Calu3 (cell line): ENCODE data around the gene PCYT2. TPM values are rescaled to one million over a fixed set of nuclear protein-coding genes. Genes with fewer than 3 reads are reported as not detected.

ENCODE experiments used
- BruUV-seq: library from RNA; stranded (reverse); fragments of 400-500 nt; replicated peaks from 2 replicates; lab custom pipeline; 2021; lab: Mats Ljungman, UMichigan
- CTCF ChIA-PET: fragments of 300-600 bp; sonication (Branson Sonifier 250); formaldehyde crosslinking; loops from one replicate; lab custom pipeline; 2022; ENCODE audit warnings: antibody characterized with exemption; lab: Charles Lee
- DNase-seq: peaks from one replicate; pipeline ENCODE4 v3.0.0; 2022
- H3K27ac Mint-ChIP-seq: one replicate; pipeline ENCODE4 v1.8.0; 2022; ENCODE audit warnings: mixed read lengths; ENCODE audit not compliant: unreplicated experiment
- H3K27me3 Mint-ChIP-seq: one replicate; pipeline ENCODE4 v1.8.0; 2022; ENCODE audit warnings: mixed read lengths; ENCODE audit not compliant: unreplicated experiment
- H3K36me3 Mint-ChIP-seq: one replicate; pipeline ENCODE4 v1.8.0; 2022; ENCODE audit warnings: mild to moderate bottlenecking, moderate library complexity, mixed read lengths; ENCODE audit not compliant: insufficient read depth, unreplicated experiment
- H3K4me1 Mint-ChIP-seq: one replicate; pipeline ENCODE4 v1.8.0; 2022; ENCODE audit warnings: mild to moderate bottlenecking, low read depth, mixed read lengths; ENCODE audit not compliant: unreplicated experiment
- H3K4me3 Mint-ChIP-seq: one replicate; pipeline ENCODE4 v1.8.0; 2022; ENCODE audit warnings: mild to moderate bottlenecking, low read depth, moderate library complexity, mixed read lengths; ENCODE audit not compliant: unreplicated experiment
- H3K9me3 Mint-ChIP-seq: one replicate; pipeline ENCODE4 v1.8.0; 2022; ENCODE audit warnings: low read depth, mixed read lengths; ENCODE audit not compliant: unreplicated experiment
- CTCF ChIP-seq: fragments of 200-600 bp; IDR thresholded peaks from one replicate; pipeline ENCODE4 v1.8.0; 2022; ENCODE audit warnings: antibody characterized with exemption; ENCODE audit not compliant: unreplicated experiment
- intact Hi-C: fragments of 100-400 bp; cut with micrococcal nuclease; formaldehyde crosslinking; loops from one replicate; pipeline ENCODE4 v1.10.0; 2022; ENCODE audit not compliant: unreplicated experiment
- total RNA-seq: library from RNA; stranded (reverse); gene quantifications from 2 replicates; pipeline ENCODE4 v1.2.3, GENCODE V29; 2022

PCYT2 gene
- total RNA-seq, 1 experiment from 2014 or later, result 58.4 TPM

GRCh38 chr17:81923302-81924260 lies 12.4 kb upstream of the PCYT2 start:
- CTCF ChIA-PET, result interaction anchor here (1.1 kb wide), 1 partner anchor 114 kb away, joined by 3 read pairs; the partner anchor contains the start of gene DCXR
- BruUV-seq, result no TSS peak
- peaks cover 39% of the 10 kb centered on the region for H3K4me1 Mint-ChIP-seq
- peak overlapping the region; percentile 65 for H3K27ac Mint-ChIP-seq
- intact Hi-C loops, result no loop called here
- peak overlapping the region; percentile 66 for H3K4me3 Mint-ChIP-seq
- peaks cover 67% of the 10 kb centered on the region for H3K36me3 Mint-ChIP-seq
- no peak for TF ChIP-seq CTCF
- no peaks in the 10 kb centered on the region for H3K9me3 Mint-ChIP-seq
- peak; percentile 62 for DNase-seq
- H3K27me3 Mint-ChIP-seq, result no peaks in the 10 kb centered on the region

- peaks cover 45% of the 10 kb centered on the region for H3K4me1 Mint-ChIP-seq
- peak overlapping the region; percentile 65 for H3K27ac Mint-ChIP-seq
- H3K36me3 Mint-ChIP-seq, result peaks cover 67% of the 10 kb centered on the region
- peak overlapping the region; percentile 66 for H3K4me3 Mint-ChIP-seq
- H3K9me3 Mint-ChIP-seq, result no peaks in the 10 kb centered on the region
- BruUV-seq, result no TSS peak
- no peak for DNase-seq
- intact Hi-C loops, result no loop called here
- CTCF ChIA-PET, result no interaction called here
- no peak for TF ChIP-seq CTCF
- H3K27me3 Mint-ChIP-seq, result no peaks in the 10 kb centered on the region
Measured at GRCh38 chr17:81922566-81923301, 11.5 kb upstream of the PCYT2 start.

GRCh38 chr17:81921996-81922565 lies 10.9 kb upstream of the PCYT2 start:
- no TSS peak for BruUV-seq
- no peak for DNase-seq
- no peak overlapping the region for H3K4me3 Mint-ChIP-seq
- H3K36me3 Mint-ChIP-seq, result peaks cover 68% of the 10 kb centered on the region
- CTCF ChIA-PET, result no interaction called here
- TF ChIP-seq CTCF, result no peak
- no peaks in the 10 kb centered on the region for H3K9me3 Mint-ChIP-seq
- H3K4me1 Mint-ChIP-seq, result peaks cover 49% of the 10 kb centered on the region
- H3K27ac Mint-ChIP-seq, result no peak overlapping the region
- intact Hi-C loops, result no loop called here
- H3K27me3 Mint-ChIP-seq, result no peaks in the 10 kb centered on the region

- no peak for DNase-seq
- intact Hi-C loops, result no loop called here
- TF ChIP-seq CTCF, result no peak
- CTCF ChIA-PET, result no interaction called here
- H3K4me1 Mint-ChIP-seq, result peaks cover 53% of the 10 kb centered on the region
- no TSS peak for BruUV-seq
- H3K27ac Mint-ChIP-seq, result no peak overlapping the region
- no peak overlapping the region for H3K4me3 Mint-ChIP-seq
- H3K36me3 Mint-ChIP-seq, result peaks cover 69% of the 10 kb centered on the region
- H3K9me3 Mint-ChIP-seq, result no peaks in the 10 kb centered on the region
- H3K27me3 Mint-ChIP-seq, result no peaks in the 10 kb centered on the region
Measured at GRCh38 chr17:81921537-81921862, 10.3 kb upstream of the PCYT2 start.
